ENCODE data around the gene FBXO45.

DNA sequence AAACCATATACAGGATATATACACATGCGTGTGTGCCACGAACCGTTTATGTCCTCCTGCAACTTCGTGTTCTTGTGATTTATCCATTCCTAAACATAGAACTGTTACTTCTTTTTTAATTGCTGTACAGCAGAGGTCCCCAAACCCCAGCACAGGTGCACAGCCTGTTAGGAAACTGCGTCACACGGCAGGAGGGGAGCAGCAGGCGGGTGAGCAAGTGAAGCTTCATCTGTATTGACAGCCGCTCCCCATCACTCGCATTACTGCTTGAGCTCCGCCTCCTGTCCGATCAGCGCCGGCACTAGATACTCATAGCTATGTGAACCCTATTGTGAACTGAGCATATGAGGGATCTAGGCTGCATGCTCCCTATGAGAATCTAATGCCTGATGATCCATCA, 36.1 kb downstream of the FBXO45 start:
- TF ChIP-seq CTCF (IDR thresholded peaks at IDR 0.05) (no peak), POLR2A (IDR thresholded peaks at IDR 0.05) (no peak)

Measured in testis (tissue), 2 donors.